GM12891 (cell line): ENCODE data around the gene CTAGE8.
"Not testable (repeated sequence)": the region's sequence is repeated elsewhere in the genome, so short reads cannot be mapped to it uniquely, and the experiment has no call there.

Source experiments
- POLR2A ChIP-seq: IDR thresholded peaks from 2 replicates; pipeline ENCODE4 v1.6.1; 2011; ENCODE audit warnings: low read depth, low read length, control low read depth
- POLR2AphosphoS5 ChIP-seq: IDR thresholded peaks from 2 replicates; pipeline ENCODE4 v1.6.1; 2011; ENCODE audit warnings: low read depth, low read length, control low read depth
- POU2F2 ChIP-seq: IDR thresholded peaks from 2 replicates; pipeline ENCODE4 v1.6.1; 2011; ENCODE audit warnings: low read depth, mild to moderate bottlenecking, control low read depth, low read length, moderate library complexity
- SPI1 ChIP-seq: IDR thresholded peaks from 2 replicates; pipeline ENCODE4 v1.6.1; 2011; ENCODE audit warnings: low read depth, low read length, control low read depth
- TAF1 ChIP-seq: IDR thresholded peaks from 2 replicates; pipeline ENCODE4 v1.6.1; 2011; ENCODE audit warnings: low read depth, low read length, control low read depth

DNA sequence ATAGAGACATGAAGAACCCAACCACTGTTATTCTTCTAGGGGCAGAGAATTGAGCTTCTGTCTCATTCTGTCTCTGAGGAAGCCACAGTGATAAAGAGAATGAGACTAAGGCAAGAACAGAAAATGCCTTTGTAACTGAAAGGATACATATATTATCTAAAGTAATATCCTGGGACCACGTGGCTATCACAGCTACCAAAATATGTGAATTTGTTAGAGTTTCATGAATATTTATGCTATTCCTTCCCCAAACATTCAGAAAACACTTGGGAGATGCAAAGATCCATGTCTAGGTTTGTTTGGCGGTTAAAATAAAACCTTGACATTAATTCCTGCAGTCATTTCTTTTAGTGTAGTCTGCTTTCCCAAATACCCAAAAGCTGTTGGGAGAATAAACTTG is 7.0 kb downstream of the CTAGE8 start:
- TF ChIP-seq POLR2AphosphoS5, POLR2A, POU2F2, SPI1, TAF1: not testable (repeated sequence)
